Measurements from ENCODE around the gene ADAMTS16.
A peak's percentile ranks its signal among the peaks of the same experiment; 100 is the strongest.

- TF ChIP-seq CTCF (conservative IDR thresholded peaks at IDR 0.05 in 1 of 2, IDR thresholded peaks at IDR 0.05 in 1 of 2; ENCODE audit: extremely low read depth in 1 of 2, insufficient read depth in 1 of 2, low read depth in 1 of 2, low read length in 2 of 2) = peak in 1 of 2 donors; percentile 19
- TF ChIP-seq EZH2 (IDR thresholded peaks at IDR 0.05; ENCODE audit: borderline replicate concordance, low read length) = no peak
Observed at GRCh38 chr5:5270958-5271785, 131.0 kb downstream of the ADAMTS16 start.

All from mammary epithelial cell (primary cell).